HG02885 (cell line): ENCODE data around the gene DPM1.
"Not testable (repeated sequence)": the region's sequence is repeated elsewhere in the genome, so short reads cannot be mapped to it uniquely, and the experiment has no call there.

ENCODE experiments used
- ATAC-seq: cut with Tn5 transposase; IDR thresholded peaks from one replicate; pipeline ENCODE4 v1.9.1; 2021; ENCODE audit warnings: mild to moderate bottlenecking; ENCODE audit not compliant: unreplicated experiment, poor library complexity

Gene DPM1

DNA sequence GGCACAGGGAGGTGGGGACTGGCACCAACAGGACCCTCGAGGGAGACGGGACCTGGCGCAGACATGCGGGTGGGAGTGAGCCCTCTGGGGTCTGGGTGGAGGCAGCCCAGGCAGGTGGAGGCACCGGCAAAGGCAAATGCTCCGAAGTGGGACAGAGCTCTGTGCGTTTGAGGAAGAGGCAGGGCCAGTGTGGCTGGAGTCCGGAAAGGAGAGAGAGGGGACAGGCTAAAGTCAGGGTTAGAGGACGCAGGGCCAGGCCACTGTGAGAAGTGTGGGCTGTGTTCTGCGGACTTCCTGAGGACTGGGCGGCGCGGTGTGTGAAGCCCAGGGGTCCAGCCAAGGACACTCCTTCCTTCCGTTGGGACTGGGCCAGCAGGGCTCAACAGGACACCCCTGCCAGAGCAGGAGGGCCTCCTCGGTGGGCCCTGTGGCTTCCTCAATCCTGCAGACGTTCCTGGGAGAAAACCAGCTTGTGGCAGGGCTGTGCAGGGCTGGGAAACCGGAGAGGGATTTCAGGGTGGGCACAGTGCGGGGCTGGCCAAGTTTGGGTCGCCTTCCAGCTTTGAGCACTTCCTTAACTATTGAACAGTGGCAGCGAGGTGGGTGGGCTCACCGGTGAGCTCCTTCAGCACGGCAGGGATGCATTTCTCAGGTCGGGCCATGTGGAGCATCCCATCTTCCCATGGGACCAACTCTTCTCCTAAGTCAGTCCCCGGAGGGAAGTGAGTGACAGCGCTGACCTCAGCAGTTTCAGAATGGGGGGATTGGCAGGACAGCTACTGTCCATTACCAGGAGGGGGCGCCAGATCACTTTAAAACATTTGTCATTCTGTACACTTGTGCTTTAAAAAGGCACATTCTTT, 22.8 kb upstream of the DPM1 start:
- ATAC-seq: no peak

DNA sequence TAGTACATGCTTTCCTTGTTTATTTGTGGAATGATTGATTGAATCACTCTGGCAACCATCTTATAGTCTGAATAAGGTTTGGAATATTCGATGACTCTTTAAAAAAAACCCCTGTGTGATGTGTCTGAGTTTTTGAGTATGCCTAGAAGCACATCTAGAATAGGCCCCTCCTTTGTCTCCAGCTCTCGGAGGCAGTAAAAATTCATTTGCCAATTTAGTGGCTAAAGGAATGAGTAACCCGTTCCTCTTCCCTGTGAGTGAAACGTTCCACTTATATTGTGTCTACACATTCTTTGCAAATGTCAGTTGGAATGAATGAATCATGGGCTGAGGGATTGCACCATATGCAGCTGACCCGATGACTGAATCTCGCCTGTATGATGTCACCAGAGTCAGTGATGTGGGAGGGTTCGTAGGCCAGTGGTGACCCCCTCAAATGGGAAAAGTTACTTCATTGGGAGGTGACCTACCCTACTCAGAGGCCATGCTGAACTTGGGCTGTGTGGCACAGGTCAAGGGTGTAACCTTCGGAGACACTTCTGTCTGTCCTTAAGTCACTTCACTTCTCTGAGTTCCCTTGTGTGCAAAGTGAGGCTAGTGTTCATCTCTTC, 21.8 kb upstream of the DPM1 start:
- ATAC-seq: no peak

DNA sequence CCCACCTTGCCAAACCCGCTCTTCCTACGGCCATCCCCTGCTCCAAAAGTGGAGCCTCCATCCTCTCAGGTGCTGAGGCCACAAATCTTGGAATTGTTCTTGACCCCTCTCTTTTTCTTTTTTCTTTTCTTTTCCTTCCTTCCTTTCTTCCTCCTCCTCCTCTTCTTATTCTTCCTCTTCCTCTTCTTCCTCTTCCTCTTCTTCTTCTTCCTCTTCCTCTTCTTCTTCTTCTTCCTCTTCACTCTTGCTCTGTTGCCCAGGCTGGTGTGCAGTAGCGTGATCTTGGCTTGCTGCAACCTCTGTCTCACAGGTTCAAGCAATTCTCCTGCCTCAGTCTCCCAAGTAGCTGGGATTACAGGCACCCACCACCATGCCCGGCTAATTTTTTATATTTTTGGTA, 20.2 kb upstream of the DPM1 start:
- not testable (repeated sequence) for ATAC-seq

DNA sequence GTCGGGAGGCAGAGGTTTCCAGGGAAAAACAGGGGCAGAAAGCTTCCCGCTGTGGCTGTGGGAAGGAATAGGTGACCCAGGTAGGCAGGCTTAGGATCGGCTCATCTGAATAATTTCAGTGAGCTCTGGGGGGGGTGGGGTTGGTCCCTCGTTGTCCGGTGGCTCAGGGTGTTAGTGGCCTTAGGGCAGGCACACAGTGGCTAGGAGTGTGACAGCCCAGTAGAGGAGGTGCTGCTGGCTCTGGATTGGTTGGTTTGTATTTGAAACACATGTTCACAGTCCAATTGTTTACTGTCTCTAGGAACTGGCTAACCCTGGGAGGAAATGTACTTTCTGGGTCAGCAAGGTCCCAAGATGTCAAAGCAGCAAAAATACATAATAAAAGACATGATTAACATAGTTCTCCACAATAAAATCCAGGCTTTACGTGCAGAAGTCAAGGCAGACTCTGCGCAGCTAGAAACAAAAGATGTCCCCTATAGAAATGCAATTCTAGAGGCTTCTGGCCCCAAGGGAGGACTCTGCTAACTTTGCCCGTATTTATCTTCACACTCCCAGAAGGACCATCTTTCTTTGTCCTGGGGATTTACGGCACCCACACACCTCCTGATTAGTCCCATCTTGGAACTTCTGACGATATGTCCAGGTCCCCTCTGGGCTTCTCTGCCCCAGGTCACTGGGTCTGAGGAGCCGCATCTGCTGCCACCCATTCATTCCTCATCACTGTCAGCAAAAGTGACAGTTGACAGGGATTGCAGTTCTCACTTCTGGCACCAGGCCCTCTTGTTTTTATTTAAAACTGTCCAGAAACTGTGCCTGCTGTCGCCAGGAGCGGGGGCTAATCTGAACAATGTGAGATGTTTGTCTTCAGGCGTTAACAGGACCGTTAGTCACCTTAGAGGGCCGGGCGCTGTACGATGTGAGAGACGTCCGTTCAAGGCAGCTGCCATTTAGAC, 19.0 kb upstream of the DPM1 start:
- ATAC-seq: no peak

DNA sequence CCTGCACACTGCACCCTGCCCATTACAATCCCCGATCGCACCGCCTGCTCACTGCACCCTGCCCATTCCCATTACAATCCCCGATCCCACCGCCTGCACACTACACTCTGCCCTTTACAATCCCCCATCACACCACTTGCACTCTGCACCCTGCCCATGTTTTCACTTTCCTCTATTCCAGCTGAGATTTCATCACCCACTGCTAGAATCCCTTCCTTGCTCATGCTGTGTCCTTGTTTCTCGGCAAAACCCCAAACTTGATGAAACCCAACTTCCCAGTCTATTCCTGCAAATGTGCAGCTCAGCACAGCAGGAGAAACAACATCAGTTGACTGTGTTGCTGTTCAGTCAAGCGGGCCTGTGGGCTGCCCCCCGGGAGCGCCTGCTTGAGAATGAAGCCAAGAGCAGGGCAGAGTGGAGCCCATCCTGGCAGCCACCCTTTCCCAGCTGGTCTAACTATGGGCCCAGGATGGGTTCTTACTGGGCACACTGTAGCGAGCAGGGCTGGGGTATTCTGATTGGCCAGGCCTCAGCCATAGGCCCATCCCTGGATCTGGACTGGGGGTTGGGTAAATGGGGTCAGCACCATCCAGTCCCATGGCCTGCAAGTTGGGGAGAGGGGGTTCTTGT, 17.5 kb upstream of the DPM1 start:
- ATAC-seq: no peak

DNA sequence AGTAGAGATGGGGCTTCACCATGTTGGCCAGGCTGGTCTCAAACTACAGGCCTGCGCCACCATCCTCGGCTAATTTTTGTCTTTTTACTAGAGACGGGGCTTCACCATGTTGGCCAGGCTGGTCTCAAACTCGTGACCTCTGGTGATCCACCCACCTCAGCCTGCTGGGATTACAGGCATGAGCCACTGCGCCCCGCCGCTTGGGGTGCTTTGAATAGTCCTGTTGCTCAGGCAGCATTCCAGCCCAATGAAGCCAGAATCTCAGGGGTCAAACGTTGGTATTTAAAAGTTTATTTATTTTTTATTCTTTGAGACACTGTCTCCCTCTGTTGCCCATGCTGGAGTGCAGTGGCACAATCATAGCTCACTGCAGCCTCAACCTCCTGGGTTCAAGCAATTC, 11.6 kb upstream of the DPM1 start:
- ATAC-seq: no peak

DNA sequence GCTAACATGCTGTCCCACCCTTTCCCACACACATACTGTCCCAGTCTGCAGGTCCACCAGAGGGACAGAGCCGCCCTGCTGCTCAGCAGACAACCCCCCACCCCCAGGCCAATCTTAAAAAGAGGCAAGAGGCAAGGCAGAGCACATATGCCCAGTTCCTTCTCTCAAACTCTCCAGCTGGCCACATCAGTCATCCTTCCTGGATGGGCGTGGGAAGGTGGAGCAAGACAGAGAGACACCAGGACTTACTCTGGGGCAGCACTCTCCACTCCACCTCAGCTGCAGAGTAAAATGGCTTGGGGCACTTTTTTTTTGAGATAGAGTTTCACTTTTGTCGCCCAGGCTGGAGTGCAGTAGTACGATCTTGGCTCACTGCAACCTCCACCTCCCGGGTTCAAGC, 11.1 kb upstream of the DPM1 start:
- no peak for ATAC-seq

DNA sequence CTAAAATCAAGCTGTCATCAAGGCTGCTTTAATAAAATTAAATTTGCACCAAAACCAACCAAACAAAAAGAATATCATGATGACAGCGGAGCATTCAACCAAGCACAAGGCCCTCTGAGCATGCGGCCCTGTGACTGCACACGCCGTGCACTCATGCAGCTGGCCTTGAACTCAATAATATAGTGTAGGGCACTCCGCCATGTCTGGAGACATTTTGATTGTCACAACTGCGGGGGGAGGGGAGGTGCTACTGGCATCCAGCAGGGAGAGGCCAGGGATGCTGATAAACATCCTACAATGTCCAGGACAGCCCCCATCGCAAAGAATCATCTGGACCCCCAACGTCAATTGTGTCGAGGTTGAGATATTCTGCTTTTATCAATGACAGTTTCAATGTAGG, 10.0 kb upstream of the DPM1 start:
- ATAC-seq: no peak

DNA sequence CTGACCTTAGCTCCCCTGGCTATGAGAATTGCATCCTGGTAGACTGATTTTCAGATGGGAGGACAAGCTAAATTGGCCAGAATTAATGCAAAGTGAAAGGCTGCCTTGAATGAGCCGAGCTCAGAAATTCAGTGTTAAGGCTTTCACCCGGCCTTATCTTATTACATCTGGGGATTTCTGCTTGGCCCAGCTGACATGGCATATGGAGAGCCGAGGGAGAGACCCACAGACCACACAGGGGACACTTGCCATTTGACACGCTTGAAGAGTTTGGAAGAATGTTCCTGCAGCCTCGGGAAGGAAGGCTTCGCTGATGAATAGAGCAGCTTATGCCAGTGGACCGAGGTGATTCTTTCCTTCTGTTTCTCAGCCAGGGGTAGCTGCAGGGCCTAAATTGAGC, 9.3 kb upstream of the DPM1 start:
- ATAC-seq: no peak

DNA sequence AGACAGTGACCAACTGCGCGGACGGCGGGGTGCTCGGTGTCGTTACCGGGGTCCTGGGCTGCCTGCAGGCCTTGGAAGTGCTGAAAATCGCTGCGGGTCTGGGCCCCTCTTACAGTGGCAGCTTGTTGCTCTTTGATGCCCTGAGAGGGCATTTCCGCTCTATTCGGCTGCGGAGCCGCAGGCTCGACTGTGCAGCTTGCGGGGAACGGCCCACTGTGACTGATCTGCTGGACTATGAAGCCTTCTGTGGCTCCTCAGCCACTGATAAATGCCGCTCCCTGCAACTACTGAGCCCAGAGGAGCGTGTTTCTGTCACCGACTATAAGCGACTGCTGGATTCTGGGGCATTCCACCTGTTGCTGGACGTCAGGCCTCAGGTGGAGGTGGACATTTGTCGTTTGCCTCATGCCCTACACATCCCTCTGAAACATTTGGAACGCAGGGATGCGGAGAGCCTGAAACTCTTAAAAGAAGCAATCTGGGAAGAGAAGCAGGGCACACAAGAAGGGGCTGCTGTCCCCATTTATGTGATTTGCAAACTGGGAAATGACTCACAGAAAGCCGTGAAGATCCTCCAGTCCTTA, 1.3 kb upstream of the DPM1 start:
- no peak for ATAC-seq

DNA sequence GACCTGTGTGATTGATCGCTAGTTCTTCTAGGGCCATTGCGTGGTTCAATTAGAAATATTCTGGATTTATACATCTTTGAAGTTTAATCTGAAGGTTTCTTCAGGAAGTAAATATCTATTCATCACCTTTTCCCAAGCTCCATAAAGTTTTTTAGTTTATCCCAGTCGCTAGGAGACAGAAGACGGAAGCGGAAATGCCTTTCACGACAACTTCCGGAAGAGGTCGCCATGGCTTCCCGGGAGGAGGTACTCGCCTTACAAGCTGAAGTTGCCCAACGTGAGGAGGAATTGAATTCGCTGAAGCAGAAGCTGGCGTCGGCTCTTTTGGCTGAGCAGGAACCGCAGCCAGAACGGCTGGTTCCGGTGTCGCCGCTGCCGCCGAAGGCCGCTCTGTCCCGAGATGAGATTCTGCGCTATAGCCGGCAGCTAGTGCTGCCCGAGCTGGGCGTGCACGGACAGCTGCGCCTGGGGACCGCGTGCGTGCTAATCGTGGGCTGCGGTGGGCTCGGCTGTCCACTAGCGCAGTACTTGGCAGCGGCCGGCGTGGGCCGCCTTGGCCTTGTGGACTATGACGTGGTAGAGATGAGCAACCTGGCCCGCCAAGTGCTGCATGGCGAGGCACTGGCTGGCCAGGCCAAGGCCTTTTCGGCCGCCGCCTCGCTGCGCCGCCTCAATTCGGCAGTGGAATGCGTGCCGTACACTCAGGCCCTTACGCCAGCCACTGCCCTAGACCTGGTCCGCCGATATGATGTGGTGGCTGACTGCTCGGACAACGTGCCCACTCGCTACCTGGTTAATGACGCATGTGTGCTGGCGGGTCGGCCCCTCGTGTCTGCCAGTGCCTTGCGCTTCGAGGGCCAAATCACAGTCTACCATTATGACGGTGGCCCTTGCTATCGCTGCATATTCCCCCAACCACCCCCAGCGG, 547 bp upstream of the DPM1 start, which contains the start of gene MOCS3:
Gene MOCS3 (plus strand): TSS at position 204 of the 928 bp plus-strand sequence. CDS start 25 bp downstream, at position 229.
- peak; percentile 83 for ATAC-seq

DNA sequence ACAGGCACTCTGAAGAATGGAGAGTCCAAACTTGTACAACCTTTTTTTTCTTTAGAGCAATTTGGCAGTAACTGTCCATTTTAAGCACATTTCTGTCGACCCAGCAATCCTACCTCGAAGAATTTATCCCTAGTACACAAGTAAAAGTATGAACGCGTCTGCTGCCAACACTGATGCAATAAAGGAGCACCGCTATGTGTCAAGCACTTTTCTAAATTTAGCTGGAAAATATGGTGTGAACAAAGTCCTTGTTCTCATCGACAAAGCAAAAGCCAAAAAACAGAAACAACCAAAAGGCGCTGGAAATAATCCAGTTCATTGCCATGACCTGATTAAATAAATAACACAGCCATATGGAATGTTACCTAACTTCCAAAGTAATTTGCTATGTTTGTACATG, 1.1 kb downstream of the DPM1 start:
- no peak for ATAC-seq

DNA sequence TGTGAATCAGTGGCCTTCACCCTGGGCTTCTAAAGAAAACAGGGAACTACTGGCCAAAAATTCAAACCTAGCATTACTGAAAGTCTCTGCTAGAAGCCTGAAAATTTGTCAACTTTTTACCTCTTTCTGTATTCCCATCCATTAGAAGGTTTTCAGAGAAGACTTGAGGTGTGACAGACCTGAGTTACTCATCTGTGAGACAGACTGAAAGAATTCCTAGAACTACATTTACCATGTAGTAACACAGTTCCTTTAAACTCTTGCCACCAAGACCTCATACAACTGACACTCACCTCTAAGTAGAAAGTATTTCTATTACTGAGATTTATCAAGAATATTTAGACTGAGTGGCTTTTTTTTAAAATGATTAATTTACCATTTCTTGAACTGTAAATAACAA, 4.5 kb downstream of the DPM1 start:
- no peak for ATAC-seq

DNA sequence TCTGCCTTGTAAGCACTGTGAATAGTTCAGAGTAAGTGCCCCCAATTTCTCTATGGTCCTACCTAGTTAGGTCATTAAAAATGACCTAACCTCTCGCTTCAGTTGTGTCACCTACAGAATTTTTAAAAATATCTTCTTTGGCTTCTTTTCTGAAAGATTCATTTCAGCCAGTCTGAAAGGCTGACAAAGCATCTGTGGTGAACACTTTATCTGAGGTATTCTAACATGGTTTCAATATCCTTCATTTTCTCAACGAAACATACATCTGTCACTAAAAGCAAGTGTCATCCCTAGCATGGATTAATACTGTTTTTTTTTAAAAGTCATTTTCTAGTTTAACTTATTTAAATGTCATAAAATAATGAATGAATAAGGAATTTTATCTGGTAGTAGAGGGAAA, 5.1 kb downstream of the DPM1 start:
- ATAC-seq: no peak

DNA sequence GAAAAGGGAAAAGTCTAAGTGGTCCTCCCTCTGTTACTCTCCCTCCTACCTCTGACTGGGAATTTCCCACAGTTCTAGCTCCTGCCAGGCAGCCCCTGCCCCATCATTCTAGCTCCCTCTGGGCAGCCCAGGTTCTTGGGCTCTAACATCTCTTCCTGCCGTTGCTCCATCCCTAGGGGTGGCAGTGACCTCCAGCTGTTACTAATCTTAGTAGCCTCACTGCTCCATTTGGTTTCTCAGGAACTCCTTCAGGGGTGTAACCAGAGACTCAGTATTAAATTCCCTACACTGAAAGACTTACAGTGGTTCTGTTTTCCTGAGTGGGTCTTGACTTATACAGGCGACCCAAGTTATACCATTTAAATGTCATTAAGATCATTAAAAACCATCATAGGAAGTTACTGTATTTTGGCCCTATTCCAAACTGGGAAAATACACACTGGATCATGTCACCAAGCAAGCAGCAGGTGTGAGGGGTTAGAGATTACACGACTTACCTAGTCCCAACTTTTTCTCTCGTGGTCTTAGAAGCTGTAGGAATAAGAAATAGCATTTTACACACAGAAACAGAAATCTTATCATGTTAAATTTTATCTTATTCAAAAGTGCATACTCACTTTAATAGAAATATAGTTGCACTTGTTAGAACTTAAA, 10.1 kb downstream of the DPM1 start:
- ATAC-seq: no peak

DNA sequence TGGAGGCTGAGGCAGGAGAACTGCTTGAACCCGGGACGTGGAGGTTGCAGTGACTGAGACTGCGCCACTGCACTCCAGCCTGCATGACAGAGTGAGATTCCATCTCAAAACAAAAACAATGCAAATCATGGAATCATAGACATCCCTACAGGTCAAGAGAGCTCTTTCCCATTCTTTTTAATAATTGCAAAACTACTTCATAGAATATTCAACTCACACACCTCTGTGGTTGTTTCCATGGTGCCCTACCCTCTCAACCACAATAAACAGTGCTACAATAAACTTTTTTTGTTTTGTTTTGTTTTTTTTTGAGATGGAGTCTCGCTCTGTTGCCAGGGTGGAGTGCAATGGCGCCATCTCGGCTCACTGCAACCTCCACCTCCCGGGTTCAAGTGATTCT, 15.3 kb downstream of the DPM1 start:
- ATAC-seq: no peak

DNA sequence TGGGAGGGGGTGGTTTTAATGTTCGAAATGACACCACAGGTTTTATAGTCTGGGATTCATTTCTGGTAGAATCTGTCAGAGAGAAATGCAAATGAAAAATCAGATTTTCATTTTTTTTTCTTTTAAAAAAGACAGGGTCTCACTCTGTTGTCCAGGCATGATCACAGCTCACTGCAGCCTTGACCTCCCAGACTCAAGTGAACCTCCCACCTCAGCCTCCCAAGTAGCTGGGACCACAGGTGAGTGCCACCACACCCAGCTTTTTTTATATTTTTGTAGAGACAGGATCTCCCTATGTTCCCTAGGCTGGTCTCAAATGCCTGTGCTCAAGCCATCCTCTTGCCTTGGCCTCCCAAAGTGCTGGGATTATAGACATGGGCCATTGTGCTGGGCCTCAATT, 24.7 kb downstream of the DPM1 start:
- ATAC-seq: no peak

DNA sequence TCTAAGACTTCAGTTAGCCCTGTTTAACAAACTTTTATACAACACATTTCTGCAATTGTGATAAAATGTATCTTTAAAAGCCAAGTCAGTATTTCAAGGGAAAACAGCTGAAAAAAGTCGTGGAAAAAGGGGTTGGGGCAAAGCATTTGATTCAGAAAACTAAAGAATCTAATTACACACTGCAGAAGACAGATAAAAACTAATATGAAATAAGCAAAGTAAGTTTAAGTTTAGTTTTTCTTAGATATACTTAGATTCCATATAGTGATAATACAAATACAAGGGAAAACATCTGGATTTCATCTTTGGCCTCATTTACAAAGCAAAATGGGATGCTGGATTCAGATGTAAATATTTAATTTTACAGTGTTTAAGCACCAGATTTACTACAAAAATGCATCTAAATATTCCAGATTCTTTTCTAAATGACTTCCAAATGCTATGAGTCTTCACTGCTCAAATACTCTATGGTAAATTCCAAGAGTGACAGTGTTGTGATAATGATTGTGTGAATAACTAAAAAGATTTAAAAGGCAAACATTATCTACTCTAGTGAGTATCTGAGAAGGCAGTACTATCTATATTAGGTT, 25.5 kb downstream of the DPM1 start:
- ATAC-seq: no peak
